CD14-positive monocyte (primary cell): ENCODE data around the gene PIP5K1A. TPM values are rescaled to one million over a fixed set of nuclear protein-coding genes. Genes with fewer than 3 reads are reported as not detected.

Experiments
- DNase-seq, 3 donors: peaks; one replicate each; pipeline ENCODE4 v3.0.0-alpha.2; 2011 to 2022
- H2AFZ ChIP-seq: 2 replicates; pipeline ENCODE4 v1.6.0; 2012; ENCODE audit warnings: mild to moderate bottlenecking, low read depth, low read length, inconsistent platforms; ENCODE audit not compliant: insufficient read depth, poor library complexity, severe bottlenecking
- H3K27ac ChIP-seq, 2 donors: 1 replicate in 1 of 2; 2 replicates in 1 of 2; pipeline ENCODE4 v1.5.1; 2012 to 2013; ENCODE audit warnings: low read length in 2 of 2, control low read depth in 1 of 2, inconsistent platforms in 1 of 2, low read depth in 1 of 2, mild to moderate bottlenecking in 1 of 2
- H3K27me3 ChIP-seq, 2 donors: one replicate each; pipeline versions ENCODE4 v1.6.0 to v1.6.1; 2011 to 2013; ENCODE audit warnings: low read length in 2 of 2; ENCODE audit not compliant: control insufficient read depth in 2 of 2, insufficient read depth in 2 of 2
- H3K36me3 ChIP-seq, 2 donors: replicated peaks in 1 of 2; 1 replicate in 1 of 2; 2 replicates in 1 of 2; pipeline versions ENCODE4 v1.5.1 to v1.6.1; 2012 to 2013; ENCODE audit warnings: low read length in 2 of 2, control low read depth in 1 of 2, inconsistent platforms in 1 of 2, mild to moderate bottlenecking in 1 of 2; ENCODE audit not compliant: insufficient read depth in 2 of 2, control insufficient read depth in 1 of 2
- H3K4me1 ChIP-seq, 2 donors: 1 replicate in 1 of 2; 2 replicates in 1 of 2; pipeline versions ENCODE4 v1.5.1 to v1.6.1; 2012 to 2013; ENCODE audit warnings: low read length in 2 of 2, control low read depth in 1 of 2, inconsistent platforms in 1 of 2, mild to moderate bottlenecking in 1 of 2, moderate library complexity in 1 of 2; ENCODE audit not compliant: insufficient read depth in 2 of 2, control insufficient read depth in 1 of 2
- H3K4me2 ChIP-seq: replicated peaks from 2 replicates; pipeline ENCODE3; 2012; ENCODE audit warnings: low read length, moderate library complexity, mild to moderate bottlenecking; ENCODE audit not compliant: poor library complexity, severe bottlenecking; ENCODE audit errors: extremely low read depth
- H3K4me3 ChIP-seq, 3 experiments: fragments of 200-600 bp in 1 of 3; sonication (generic) in 1 of 3; replicated peaks in 1 of 3; 1 replicate in 2 of 3; 2 replicates in 1 of 3; pipeline ENCODE4 v1.5.1; 2011 to 2013; ENCODE audit warnings: low read length in 3 of 3, mild to moderate bottlenecking in 3 of 3, control low read depth in 2 of 3, low read depth in 2 of 3, inconsistent platforms in 1 of 3, moderate library complexity in 1 of 3
- H3K79me2 ChIP-seq: 2 replicates; pipeline ENCODE4 v1.6.0; 2012; ENCODE audit warnings: mild to moderate bottlenecking, control low read depth, inconsistent platforms, low read length, moderate library complexity; ENCODE audit not compliant: insufficient read depth
- H3K9ac ChIP-seq: 2 replicates; pipeline ENCODE4 v1.6.0; 2017; ENCODE audit warnings: low read length, mild to moderate bottlenecking; ENCODE audit not compliant: insufficient read depth, poor library complexity, severe bottlenecking
- H3K9me3 ChIP-seq, 2 donors: replicated peaks in 1 of 2; 1 replicate in 1 of 2; 2 replicates in 1 of 2; pipeline versions ENCODE4 v1.5.1 to v1.6.1; 2012 to 2013; ENCODE audit warnings: low read length in 2 of 2, control low read depth in 1 of 2; ENCODE audit not compliant: control insufficient read depth in 1 of 2, insufficient read depth in 1 of 2
- H4K20me1 ChIP-seq: 2 replicates; pipeline ENCODE4 v1.6.0; 2012; ENCODE audit warnings: mild to moderate bottlenecking, low read length, control low read depth, moderate library complexity; ENCODE audit not compliant: insufficient read depth
- H3K27ac Mint-ChIP-seq, 7 donors: one replicate each; pipeline ENCODE4 v1.8.0; 2020; ENCODE audit warnings: mild to moderate bottlenecking in 7 of 7, mixed read lengths in 7 of 7, moderate library complexity in 6 of 7, inconsistent platforms in 2 of 7
- H3K27me3 Mint-ChIP-seq, 3 donors: one replicate each; pipeline ENCODE4 v1.8.0; 2021 to 2022; ENCODE audit warnings: low read depth in 3 of 3, mild to moderate bottlenecking in 3 of 3, mixed read lengths in 3 of 3, moderate library complexity in 3 of 3, inconsistent platforms in 1 of 3
- H3K36me3 Mint-ChIP-seq, 2 donors: one replicate each; pipeline ENCODE4 v1.8.0; 2020; ENCODE audit warnings: mixed read lengths in 2 of 2, inconsistent platforms in 1 of 2, mild to moderate bottlenecking in 1 of 2
- H3K4me1 Mint-ChIP-seq: one replicate; pipeline ENCODE4 v1.8.0; 2020; ENCODE audit warnings: mild to moderate bottlenecking, mixed read lengths
- H3K4me3 Mint-ChIP-seq, 2 donors: one replicate each; pipeline ENCODE4 v1.8.0; 2020; ENCODE audit warnings: mild to moderate bottlenecking in 2 of 2, mixed read lengths in 2 of 2, moderate library complexity in 1 of 2
- H3K9me3 Mint-ChIP-seq, 7 donors: one replicate each; pipeline ENCODE4 v1.8.0; 2020 to 2022; ENCODE audit warnings: mixed read lengths in 7 of 7, mild to moderate bottlenecking in 6 of 7, moderate library complexity in 6 of 7, inconsistent platforms in 2 of 7
- CTCF ChIP-seq: fragments of 200-600 bp; IDR thresholded peaks from one replicate; pipeline ENCODE4 v1.8.0; 2022; ENCODE audit warnings: antibody characterized with exemption, mild to moderate bottlenecking
- WGBS: methylation state at CpG from one replicate; pipeline ENCODE4 v1.1.5; 2013; ENCODE audit warnings: missing lambda C conversion rate; ENCODE audit not compliant: insufficient coverage; 5-methylcytosine and 5-hydroxymethylcytosine counted together
- intact Hi-C, 2 donors: fragments of 100-400 bp; cut with micrococcal nuclease; formaldehyde crosslinking; loops; one replicate each; pipeline versions ENCODE4 v1.15.0 to v1.15.1; 2023
- polyA plus RNA-seq, 3 donors: library from polyadenylated mRNA; depleted of rRNA in 1 of 3; unstranded in 2 of 3; stranded (reverse) in 1 of 3; fragments of 300-500 nt in 2 of 3; fragments of >200 nt in 1 of 3; fragmentation: Illumina TruSeq in 2 of 3; gene quantifications; 1 replicate in 2 of 3; 2 replicates in 1 of 3; pipeline ENCODE4 v1.2.3, GENCODE V29; 2012 to 2021

PIP5K1A gene
- polyA plus RNA-seq, 3 donors, result 10.8 to 47.7 (median 11.7) TPM

- Mint-ChIP-seq H3K27me3 (no peaks in the 10 kb centered on the region), H3K4me3 (no peak overlapping the region), H3K9me3 (peaks cover 0 to 2% (median 0%) of the 10 kb centered on the region in 7 donors), H3K4me1 (peaks cover 16% of the 10 kb centered on the region), H3K36me3 (peaks cover 81 to 97% of the 10 kb centered on the region in 2 donors), H3K27ac (peak overlapping the region in 2 of 7 donors; percentile 23 to 87)
- no peak for DNase-seq
- Histone ChIP-seq H2AFZ (no peak overlapping the region), H3K9me3 (no peaks in the 10 kb centered on the region), H3K9ac (no peak overlapping the region), H3K36me3 (peaks cover 96 to 98% of the 10 kb centered on the region in 2 donors), H3K4me2 (no peak overlapping the region), H3K79me2 (peaks cover 39% of the 10 kb centered on the region), H4K20me1 (peaks cover 83% of the 10 kb centered on the region), H3K27me3 (no peaks in the 10 kb centered on the region), H3K27ac (peak overlapping the region in 1 of 2 donors; percentile 32), H3K4me3 (no peak overlapping the region), H3K4me1 (peaks cover 7 to 11% of the 10 kb centered on the region in 2 donors)
- TF ChIP-seq CTCF, result no peak
- WGBS, result 66% methylated on average over 16 of the region's 19 CpGs
- intact Hi-C loops, result no loop called here
Observed at GRCh38 chr1:151290709-151291303, 92.5 kb downstream of the PIP5K1A start.

GRCh38 chr1:151292207-151293030 is 94.1 kb downstream of the PIP5K1A start:
- Mint-ChIP-seq H3K9me3 (peaks cover 0 to 2% (median 0%) of the 10 kb centered on the region in 7 donors), H3K4me1 (peaks cover 16% of the 10 kb centered on the region), H3K36me3 (peaks cover 77 to 97% of the 10 kb centered on the region in 2 donors), H3K27ac (peak overlapping the region in 6 of 7 donors; percentile 43 to 87 (median 56)), H3K4me3 (no peak overlapping the region), H3K27me3 (peaks cover 0 to 2% (median 0%) of the 10 kb centered on the region in 3 donors)
- no peak for DNase-seq
- Histone ChIP-seq H3K4me3 (no peak overlapping the region), H3K4me2 (no peak overlapping the region), H3K27ac (peak overlapping the region in 1 of 2 donors; percentile 53), H3K9ac (no peak overlapping the region), H2AFZ (no peak overlapping the region), H3K27me3 (no peaks in the 10 kb centered on the region), H3K36me3 (peaks cover 94 to 98% of the 10 kb centered on the region in 2 donors), H3K9me3 (no peaks in the 10 kb centered on the region), H3K79me2 (peaks cover 23% of the 10 kb centered on the region), H4K20me1 (peaks cover 66% of the 10 kb centered on the region), H3K4me1 (peaks cover 7 to 11% of the 10 kb centered on the region in 2 donors)
- TF ChIP-seq CTCF, result peak; percentile 21
- intact Hi-C loops, result no loop called here
- 80% methylated on average over 3 of the region's 13 CpGs for WGBS
